ENCODE data around the gene SERPINA4.

The SERPINA4 gene

GRCh38 chr14:94542111-94542810 is 19.0 kb upstream of the SERPINA4 start:
- no peak for DNase-seq (ENCODE audit: low read depth in 2 of 2)

- no peak for DNase-seq (ENCODE audit: low read depth in 2 of 2)
Measured at GRCh38 chr14:94542811-94543440, 18.3 kb upstream of the SERPINA4 start.

GRCh38 chr14:94543449-94544124 is 17.7 kb upstream of the SERPINA4 start:
- no peak for DNase-seq (ENCODE audit: low read depth in 2 of 2)

GRCh38 chr14:94544726-94545125 is 16.5 kb upstream of the SERPINA4 start:
- DNase-seq (ENCODE audit: low read depth in 2 of 2), result no peak

GRCh38 chr14:94545131-94545841 is 16.0 kb upstream of the SERPINA4 start:
- DNase-seq (ENCODE audit: low read depth in 2 of 2), result no peak

- DNase-seq (ENCODE audit: low read depth in 2 of 2), result no peak
Measured at GRCh38 chr14:94547151-94547680, 14.0 kb upstream of the SERPINA4 start.

GRCh38 chr14:94547726-94548125 is 13.5 kb upstream of the SERPINA4 start:
- DNase-seq (ENCODE audit: low read depth in 2 of 2), result no peak

GRCh38 chr14:94548131-94548998 is 12.9 kb upstream of the SERPINA4 start:
- DNase-seq (ENCODE audit: low read depth in 2 of 2), result no peak

GRCh38 chr14:94548999-94549985 is 11.9 kb upstream of the SERPINA4 start:
- peak; percentile 40 to 63 for DNase-seq (ENCODE audit: low read depth in 2 of 2)

GRCh38 chr14:94550041-94550440 is 11.2 kb upstream of the SERPINA4 start:
- DNase-seq (ENCODE audit: low read depth in 2 of 2), result no peak

GRCh38 chr14:94555991-94556390 is 5.3 kb upstream of the SERPINA4 start:
- no peak for DNase-seq (ENCODE audit: low read depth in 2 of 2)

GRCh38 chr14:94557327-94557726 is 3.9 kb upstream of the SERPINA4 start:
- DNase-seq (ENCODE audit: low read depth in 2 of 2), result no peak

GRCh38 chr14:94558842-94559241 is 2.4 kb upstream of the SERPINA4 start:
- no peak for DNase-seq (ENCODE audit: low read depth in 2 of 2)

- DNase-seq (ENCODE audit: low read depth in 2 of 2), result no peak
Measured at GRCh38 chr14:94559638-94560290, 1.5 kb upstream of the SERPINA4 start.

- DNase-seq (ENCODE audit: low read depth in 2 of 2), result no peak
Measured at GRCh38 chr14:94560291-94560665, 964 bp upstream of the SERPINA4 start.

GRCh38 chr14:94561656-94562010 is 391 bp downstream of the SERPINA4 start:
- no peak for DNase-seq (ENCODE audit: low read depth in 2 of 2)

- DNase-seq (ENCODE audit: low read depth in 2 of 2), result no peak
Measured at GRCh38 chr14:94562022-94562421, 780 bp downstream of the SERPINA4 start.

- no peak for DNase-seq (ENCODE audit: low read depth in 2 of 2)
Measured at GRCh38 chr14:94562941-94563883, 2.0 kb downstream of the SERPINA4 start.

Data from activated CD4-positive, alpha-beta T cell treated with anti-CD3 and anti-CD28 coated beads for 24 hours (primary cell).